ENCODE data around the gene GARS1. TPM values are rescaled to one million over a fixed set of nuclear protein-coding genes. Genes with fewer than 3 reads are reported as not detected.

Gene GARS1
- total and polyA plus RNA-seq, 9 of the 15 experiments (the other 6 are each of a cell fraction or from before 2014, with no cell fraction given), result 142 to 769 (median 272) TPM

DNA sequence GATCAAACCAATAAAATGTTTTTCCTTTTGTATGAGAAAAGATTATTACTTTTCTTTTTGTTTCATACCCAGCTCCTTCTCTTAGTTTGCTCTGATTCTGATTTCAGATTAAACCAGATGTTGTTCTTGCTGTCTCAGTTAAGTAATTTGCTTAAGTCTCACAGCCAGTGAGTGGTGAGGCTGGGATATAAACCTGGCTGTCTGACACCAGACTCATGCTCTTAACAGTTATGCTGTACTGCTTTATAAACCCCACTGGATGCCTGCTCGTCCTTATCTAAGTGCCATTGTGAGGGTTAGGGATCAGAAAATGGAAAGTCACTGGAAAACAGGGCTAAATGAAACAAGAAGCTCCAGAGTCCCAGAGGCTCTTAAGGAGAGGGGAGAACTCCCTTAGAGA is 24.3 kb downstream of the GARS1 start:
- DNase-seq (ENCODE audit: extremely low read depth in 1 of 4, low spot score in 3 of 4), result no peak
- H4K20me1 ChIP-seq (replicated peaks; ENCODE audit: control insufficient read depth, insufficient read depth, low read length), result no peaks in the 10 kb centered on the region; the same call in 1 of the 2 replicates
- no peak overlapping the region for H3K9ac ChIP-seq (ENCODE audit: insufficient read depth in 1 of 2, low read depth in 2 of 2, low read length in 2 of 2)
- no peak overlapping the region for H2AFZ ChIP-seq (ENCODE audit: low read depth, low read length)
- FAIRE-seq, result no peak
- no peak overlapping the region for H3K4me2 ChIP-seq (ENCODE audit: insufficient read depth, low read length)
- WGBS (ENCODE audit: insufficient coverage, low coverage, missing lambda C conversion rate), result 75% methylated on average over 1 of the region's 1 CpG
- peaks cover 92% of the 10 kb centered on the region for H3K36me3 ChIP-seq (ENCODE audit: control insufficient read depth, insufficient read depth, low read length)
- H3K27me3 ChIP-seq (ENCODE audit: control insufficient read depth in 2 of 2, insufficient read depth in 2 of 2, low read length in 2 of 2), result no peaks in the 10 kb centered on the region
- in situ Hi-C loops (cut with MboI), result no loop called here
- H3K79me2 ChIP-seq (ENCODE audit: control insufficient read depth, insufficient read depth, low read length), result peaks cover 30% of the 10 kb centered on the region; the same call in 2 of the 3 replicates
- ChIA-PET POLR2A (interaction anchor here (0.7 to 3.5 kb wide), 7 partner anchors 10 to 97 kb away, joined by 3 to 35 read pairs (median 6); no protein-coding TSS in a partner anchor), CTCF (ENCODE audit: low intra/inter-chr PET ratio) (no interaction called here)
- ATAC-seq, result peak; percentile 13; the same call in 1 of the 3 replicates
- no peaks in the 10 kb centered on the region for H3K9me1 ChIP-seq (ENCODE audit: control insufficient read depth, insufficient read depth, low read length)
- intact Hi-C loops (cut with micrococcal nuclease), result loop anchor here (2.0 kb wide), 1 partner anchor 14 kb away; no protein-coding TSS in a partner anchor
- H3K9me3 ChIP-seq (replicated peaks; ENCODE audit: control insufficient read depth, insufficient read depth, low read depth, low read length), result no peaks in the 10 kb centered on the region
- no peak for TF ChIP-seq ATF1 (CRISPR knock-in tag; IDR thresholded peaks at IDR 0.05)
- no peak for TF ChIP-seq ATF1 (tag; IDR thresholded peaks at IDR 0.05)
- no peak for TF ChIP-seq ZNF780A (CRISPR knock-in tag; IDR thresholded peaks at IDR 0.05)
- TF ChIP-seq CBFA2T2 (conservative IDR thresholded peaks at IDR 0.05), result no peak
- TF ChIP-seq, protein P1, sequence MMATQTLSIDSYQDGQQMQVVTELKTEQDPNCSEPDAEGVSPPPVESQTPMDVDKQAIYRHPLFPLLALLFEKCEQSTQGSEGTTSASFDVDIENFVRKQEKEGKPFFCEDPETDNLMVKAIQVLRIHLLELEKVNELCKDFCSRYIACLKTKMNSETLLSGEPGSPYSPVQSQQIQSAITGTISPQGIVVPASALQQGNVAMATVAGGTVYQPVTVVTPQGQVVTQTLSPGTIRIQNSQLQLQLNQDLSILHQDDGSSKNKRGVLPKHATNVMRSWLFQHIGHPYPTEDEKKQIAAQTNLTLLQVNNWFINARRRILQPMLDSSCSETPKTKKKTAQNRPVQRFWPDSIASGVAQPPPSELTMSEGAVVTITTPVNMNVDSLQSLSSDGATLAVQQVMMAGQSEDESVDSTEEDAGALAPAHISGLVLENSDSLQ (IDR thresholded peaks at IDR 0.05), result no peak
- TF ChIP-seq JUNB (CRISPR knock-in tag; conservative IDR thresholded peaks at IDR 0.05), result no peak
- TF ChIP-seq, protein P2, sequence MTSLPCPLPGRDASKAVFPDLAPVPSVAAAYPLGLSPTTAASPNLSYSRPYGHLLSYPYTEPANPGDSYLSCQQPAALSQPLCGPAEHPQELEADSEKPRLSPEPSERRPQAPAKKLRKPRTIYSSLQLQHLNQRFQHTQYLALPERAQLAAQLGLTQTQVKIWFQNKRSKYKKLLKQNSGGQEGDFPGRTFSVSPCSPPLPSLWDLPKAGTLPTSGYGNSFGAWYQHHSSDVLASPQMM (CRISPR knock-in tag; IDR thresholded peaks at IDR 0.05), result no peak
- TF ChIP-seq ZSCAN32 (CRISPR knock-in tag; IDR thresholded peaks at IDR 0.05), result no peak
- TF ChIP-seq ILK (tag; IDR thresholded peaks at IDR 0.05; ENCODE audit: borderline replicate concordance, low read depth), result no peak
- no peak for TF ChIP-seq MECOM (CRISPR knock-in tag; IDR thresholded peaks at IDR 0.05)
- TF ChIP-seq TAF15 (IDR thresholded peaks at IDR 0.05; ENCODE audit: low read depth, low read length), result no peak
- TF ChIP-seq, protein P3, sequence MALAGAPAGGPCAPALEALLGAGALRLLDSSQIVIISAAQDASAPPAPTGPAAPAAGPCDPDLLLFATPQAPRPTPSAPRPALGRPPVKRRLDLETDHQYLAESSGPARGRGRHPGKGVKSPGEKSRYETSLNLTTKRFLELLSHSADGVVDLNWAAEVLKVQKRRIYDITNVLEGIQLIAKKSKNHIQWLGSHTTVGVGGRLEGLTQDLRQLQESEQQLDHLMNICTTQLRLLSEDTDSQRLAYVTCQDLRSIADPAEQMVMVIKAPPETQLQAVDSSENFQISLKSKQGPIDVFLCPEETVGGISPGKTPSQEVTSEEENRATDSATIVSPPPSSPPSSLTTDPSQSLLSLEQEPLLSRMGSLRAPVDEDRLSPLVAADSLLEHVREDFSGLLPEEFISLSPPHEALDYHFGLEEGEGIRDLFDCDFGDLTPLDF (CRISPR knock-in tag; IDR thresholded peaks at IDR 0.05), result no peak
- TF ChIP-seq TFAM (CRISPR knock-in tag; conservative IDR thresholded peaks at IDR 0.05), result no peak
- no peak for TF ChIP-seq HIVEP1 (CRISPR knock-in tag; IDR thresholded peaks at IDR 0.05)
- no peak for TF ChIP-seq TCFL5 (CRISPR knock-in tag; conservative IDR thresholded peaks at IDR 0.05)
- TF ChIP-seq, protein P4, sequence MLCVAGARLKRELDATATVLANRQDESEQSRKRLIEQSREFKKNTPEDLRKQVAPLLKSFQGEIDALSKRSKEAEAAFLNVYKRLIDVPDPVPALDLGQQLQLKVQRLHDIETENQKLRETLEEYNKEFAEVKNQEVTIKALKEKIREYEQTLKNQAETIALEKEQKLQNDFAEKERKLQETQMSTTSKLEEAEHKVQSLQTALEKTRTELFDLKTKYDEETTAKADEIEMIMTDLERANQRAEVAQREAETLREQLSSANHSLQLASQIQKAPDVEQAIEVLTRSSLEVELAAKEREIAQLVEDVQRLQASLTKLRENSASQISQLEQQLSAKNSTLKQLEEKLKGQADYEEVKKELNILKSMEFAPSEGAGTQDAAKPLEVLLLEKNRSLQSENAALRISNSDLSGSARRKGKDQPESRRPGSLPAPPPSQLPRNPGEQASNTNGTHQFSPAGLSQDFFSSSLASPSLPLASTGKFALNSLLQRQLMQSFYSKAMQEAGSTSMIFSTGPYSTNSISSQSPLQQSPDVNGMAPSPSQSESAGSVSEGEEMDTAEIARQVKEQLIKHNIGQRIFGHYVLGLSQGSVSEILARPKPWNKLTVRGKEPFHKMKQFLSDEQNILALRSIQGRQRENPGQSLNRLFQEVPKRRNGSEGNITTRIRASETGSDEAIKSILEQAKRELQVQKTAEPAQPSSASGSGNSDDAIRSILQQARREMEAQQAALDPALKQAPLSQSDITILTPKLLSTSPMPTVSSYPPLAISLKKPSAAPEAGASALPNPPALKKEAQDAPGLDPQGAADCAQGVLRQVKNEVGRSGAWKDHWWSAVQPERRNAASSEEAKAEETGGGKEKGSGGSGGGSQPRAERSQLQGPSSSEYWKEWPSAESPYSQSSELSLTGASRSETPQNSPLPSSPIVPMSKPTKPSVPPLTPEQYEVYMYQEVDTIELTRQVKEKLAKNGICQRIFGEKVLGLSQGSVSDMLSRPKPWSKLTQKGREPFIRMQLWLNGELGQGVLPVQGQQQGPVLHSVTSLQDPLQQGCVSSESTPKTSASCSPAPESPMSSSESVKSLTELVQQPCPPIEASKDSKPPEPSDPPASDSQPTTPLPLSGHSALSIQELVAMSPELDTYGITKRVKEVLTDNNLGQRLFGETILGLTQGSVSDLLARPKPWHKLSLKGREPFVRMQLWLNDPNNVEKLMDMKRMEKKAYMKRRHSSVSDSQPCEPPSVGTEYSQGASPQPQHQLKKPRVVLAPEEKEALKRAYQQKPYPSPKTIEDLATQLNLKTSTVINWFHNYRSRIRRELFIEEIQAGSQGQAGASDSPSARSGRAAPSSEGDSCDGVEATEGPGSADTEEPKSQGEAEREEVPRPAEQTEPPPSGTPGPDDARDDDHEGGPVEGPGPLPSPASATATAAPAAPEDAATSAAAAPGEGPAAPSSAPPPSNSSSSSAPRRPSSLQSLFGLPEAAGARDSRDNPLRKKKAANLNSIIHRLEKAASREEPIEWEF (CRISPR knock-in tag; IDR thresholded peaks at IDR 0.05), result no peak
- BruUV-seq (replicated peaks), result no TSS peak
- H3K4me3 ChIP-seq, result no peak overlapping the region
- no peaks in the 10 kb centered on the region for H3K4me1 ChIP-seq (replicated peaks in 1 of 2; ENCODE audit: control insufficient read depth in 2 of 2, insufficient read depth in 2 of 2, low read length in 2 of 2)
- no peak overlapping the region for H3K27ac ChIP-seq (ENCODE audit: extremely low read depth, low read depth, low read length)
